T-helper 1 cell treated with Interleukin-12 subunit alpha and Interleukin-12 subunit beta and Interleukin-4 antibody, amounts not matched to agents 30 μg/mL and 1 μg/mL, for 36 hours (primary cell): ENCODE results near the gene TMEM14A.
A peak's percentile ranks its signal among the peaks of the same experiment; 100 is the strongest.

ENCODE experiments used
- H3K27ac Mint-ChIP-seq: one replicate; pipeline ENCODE4 v1.8.0; 2021; ENCODE audit warnings: mild to moderate bottlenecking, mixed read lengths
- H3K27me3 Mint-ChIP-seq: one replicate; pipeline ENCODE4 v1.8.0; 2021; ENCODE audit warnings: low read depth, mixed read lengths
- H3K36me3 Mint-ChIP-seq: one replicate; pipeline ENCODE4 v1.8.0; 2021; ENCODE audit warnings: low read depth, mixed read lengths
- H3K4me1 Mint-ChIP-seq: one replicate; pipeline ENCODE4 v1.8.0; 2021; ENCODE audit warnings: low read depth, mixed read lengths
- H3K4me3 Mint-ChIP-seq: one replicate; pipeline ENCODE4 v1.8.0; 2021; ENCODE audit warnings: mild to moderate bottlenecking, moderate library complexity, mixed read lengths
- H3K9me3 Mint-ChIP-seq: one replicate; pipeline ENCODE4 v1.8.0; 2021; ENCODE audit warnings: mixed read lengths

Gene TMEM14A, protein sequence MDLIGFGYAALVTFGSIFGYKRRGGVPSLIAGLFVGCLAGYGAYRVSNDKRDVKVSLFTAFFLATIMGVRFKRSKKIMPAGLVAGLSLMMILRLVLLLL

DNA sequence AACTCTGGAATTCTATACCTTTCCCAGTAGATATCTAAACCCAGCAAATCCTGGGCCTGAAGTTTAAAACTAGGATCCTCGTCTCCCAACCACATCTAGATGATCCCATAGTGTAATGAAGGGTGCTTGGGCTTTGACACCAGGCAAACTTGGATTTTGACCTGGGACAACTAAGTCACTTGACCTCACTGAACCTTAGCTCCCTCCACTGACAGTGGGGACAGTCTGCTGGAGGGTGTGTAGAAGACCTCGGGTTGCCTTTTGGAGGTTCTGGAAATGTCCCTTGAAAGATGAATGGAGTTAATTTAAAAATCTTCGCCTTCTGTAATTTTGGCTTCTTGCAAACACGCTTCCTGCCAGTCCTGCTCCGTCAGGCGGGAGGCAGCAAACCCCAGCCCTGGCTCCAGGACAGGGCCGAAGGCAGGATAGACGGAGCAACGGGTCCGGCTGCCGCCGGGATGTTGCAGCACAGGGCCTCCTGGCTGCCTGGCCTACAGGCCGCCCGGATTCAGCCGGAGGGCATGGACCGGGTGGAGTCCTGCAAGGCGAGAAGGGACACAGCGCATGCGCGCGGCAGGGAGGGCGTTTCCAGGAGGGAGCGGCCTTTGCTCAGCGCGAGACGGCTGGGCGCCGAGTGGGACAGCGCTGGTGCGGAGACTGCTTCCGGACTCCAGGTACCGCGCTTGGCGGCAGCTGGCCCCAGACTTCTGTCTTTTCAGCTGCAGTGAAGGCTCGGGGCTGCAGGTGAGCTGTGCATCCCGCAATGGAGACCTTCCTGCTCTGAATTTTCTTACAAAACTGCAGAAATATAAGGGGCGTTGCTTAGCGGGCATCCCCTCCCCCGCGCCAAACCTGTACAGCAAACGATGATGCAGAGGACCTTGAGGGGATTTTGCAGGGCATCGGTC is at the start of gene TMEM14A:
TSS of gene TMEM14A (plus strand) at position 612 of the 908 bp plus-strand sequence. CDS start 5,990 bp downstream, outside the sequence.
- H3K27me3 Mint-ChIP-seq, result no peaks in the 10 kb centered on the region
- H3K4me1 Mint-ChIP-seq, result peaks cover 28% of the 10 kb centered on the region
- peak within 1 kb of the TSS; percentile 63 for H3K27ac Mint-ChIP-seq
- H3K36me3 Mint-ChIP-seq, result peaks cover 6% of the 10 kb centered on the region
- peak within 1 kb of the TSS; percentile 93 for H3K4me3 Mint-ChIP-seq
- H3K9me3 Mint-ChIP-seq, result no peaks in the 10 kb centered on the region

DNA sequence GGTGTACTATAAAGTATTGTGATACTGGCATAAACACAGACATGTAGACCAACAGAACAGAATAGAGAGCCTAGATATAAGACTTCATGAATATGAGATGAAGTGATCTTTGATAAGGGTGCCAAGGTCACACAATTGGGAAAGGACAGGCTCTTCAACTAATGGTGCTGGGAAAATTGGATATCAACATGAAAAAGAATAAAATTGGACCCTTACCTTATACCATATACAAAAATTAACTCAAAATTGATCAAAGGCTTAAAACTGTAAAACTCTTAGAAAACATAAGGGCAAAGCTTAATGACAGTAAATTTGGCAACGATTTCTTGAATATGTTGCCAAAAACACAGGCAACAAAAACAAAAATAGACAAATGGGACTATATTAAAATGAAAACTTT is 49.3 kb upstream of the TMEM14A start:
- Mint-ChIP-seq H3K4me3 (no peak overlapping the region), H3K27ac (no peak overlapping the region), H3K4me1 (no peaks in the 10 kb centered on the region), H3K36me3 (no peaks in the 10 kb centered on the region), H3K9me3 (no peaks in the 10 kb centered on the region), H3K27me3 (peaks cover 36% of the 10 kb centered on the region)

DNA sequence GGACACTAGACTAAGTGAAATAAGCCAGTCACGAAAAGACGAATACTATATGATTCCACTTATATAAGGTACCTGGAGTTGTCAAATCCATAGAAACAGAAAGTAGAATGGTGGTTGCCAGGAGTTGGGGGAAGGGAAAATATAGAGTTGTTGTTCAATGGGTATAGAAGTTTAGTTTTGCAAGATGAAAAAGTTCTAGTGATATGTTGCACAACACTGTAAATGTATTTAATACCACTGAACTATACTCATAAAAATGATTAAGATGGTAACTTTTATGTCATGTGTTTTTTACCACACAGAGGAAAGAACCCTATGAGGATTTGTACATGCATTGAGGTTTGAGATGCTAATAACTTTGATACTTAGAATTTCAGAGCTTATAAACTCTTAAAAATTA is 48.1 kb upstream of the TMEM14A start:
- Mint-ChIP-seq H3K27ac (no peak overlapping the region), H3K27me3 (peaks cover 31% of the 10 kb centered on the region), H3K4me1 (no peaks in the 10 kb centered on the region), H3K36me3 (no peaks in the 10 kb centered on the region), H3K9me3 (no peaks in the 10 kb centered on the region), H3K4me3 (no peak overlapping the region)

DNA sequence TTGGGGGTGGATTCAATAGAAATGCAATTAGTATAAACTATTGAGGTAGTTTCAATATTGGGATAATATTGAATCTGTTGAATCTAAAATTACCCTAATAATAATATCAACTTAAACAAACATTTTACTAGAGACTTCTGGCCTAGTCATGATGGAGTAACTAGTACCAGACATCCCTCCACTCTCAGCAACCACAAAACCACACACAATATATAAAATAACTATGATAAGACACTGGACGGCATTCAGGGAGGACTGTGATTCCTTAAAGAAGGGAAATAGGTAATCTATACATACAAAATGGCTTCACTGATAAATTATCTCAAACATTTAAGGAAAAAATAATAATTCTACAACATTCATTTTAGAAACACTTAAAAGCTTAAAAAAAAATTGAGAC is 38.9 kb upstream of the TMEM14A start:
- peaks cover 8% of the 10 kb centered on the region for H3K4me1 Mint-ChIP-seq
- no peaks in the 10 kb centered on the region for H3K36me3 Mint-ChIP-seq
- peaks cover 10% of the 10 kb centered on the region for H3K27me3 Mint-ChIP-seq
- H3K27ac Mint-ChIP-seq, result no peak overlapping the region
- no peak overlapping the region for H3K4me3 Mint-ChIP-seq
- H3K9me3 Mint-ChIP-seq, result no peaks in the 10 kb centered on the region

DNA sequence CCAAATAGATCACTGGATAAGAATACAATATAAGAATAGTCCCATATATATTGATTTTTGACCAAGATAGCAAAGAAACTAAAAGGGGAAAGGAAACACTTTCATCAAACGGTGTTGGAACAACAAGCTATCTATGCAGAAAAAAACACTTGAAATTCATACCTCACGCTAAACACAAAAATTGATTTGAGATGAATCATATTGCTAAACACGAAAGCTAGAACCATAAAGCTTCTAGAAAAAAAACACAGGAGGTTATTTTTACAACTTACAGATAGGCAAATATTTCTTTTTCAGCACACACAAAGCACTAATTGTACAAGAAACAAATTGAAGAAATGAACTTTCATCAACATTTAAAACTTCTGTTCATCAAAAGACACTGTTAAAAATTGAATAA is 36.7 kb upstream of the TMEM14A start:
- Mint-ChIP-seq H3K9me3 (no peaks in the 10 kb centered on the region), H3K4me3 (no peak overlapping the region), H3K36me3 (no peaks in the 10 kb centered on the region), H3K27ac (no peak overlapping the region), H3K4me1 (peaks cover 8% of the 10 kb centered on the region), H3K27me3 (no peaks in the 10 kb centered on the region)

DNA sequence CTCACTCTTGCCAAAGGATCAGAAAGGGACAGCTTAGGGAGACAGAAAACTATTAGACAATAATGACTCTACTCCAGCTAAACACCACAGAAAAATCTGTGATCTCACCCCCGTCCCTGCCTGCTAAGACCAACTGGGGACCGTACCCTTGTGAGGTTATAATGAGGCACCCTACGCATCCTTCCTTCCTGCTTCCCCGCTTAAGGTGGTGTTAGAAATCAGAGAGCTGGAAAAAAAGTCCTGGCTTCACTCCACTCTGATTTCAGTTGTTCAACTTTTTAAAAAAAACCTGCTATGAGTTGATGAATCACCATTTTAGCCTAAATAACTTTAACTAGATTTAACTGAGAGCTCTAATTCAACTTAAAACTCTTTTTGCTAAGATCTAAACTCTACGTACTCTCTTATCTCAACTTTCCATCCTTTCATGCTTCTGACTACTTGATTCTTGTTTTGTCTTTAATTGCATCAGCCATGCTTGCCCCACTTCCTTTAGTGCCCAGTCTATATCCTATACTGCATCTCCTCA is 35.8 kb upstream of the TMEM14A start:
- no peaks in the 10 kb centered on the region for H3K27me3 Mint-ChIP-seq
- peaks cover 8% of the 10 kb centered on the region for H3K4me1 Mint-ChIP-seq
- no peak overlapping the region for H3K27ac Mint-ChIP-seq
- H3K9me3 Mint-ChIP-seq, result no peaks in the 10 kb centered on the region
- no peaks in the 10 kb centered on the region for H3K36me3 Mint-ChIP-seq
- H3K4me3 Mint-ChIP-seq, result no peak overlapping the region

DNA sequence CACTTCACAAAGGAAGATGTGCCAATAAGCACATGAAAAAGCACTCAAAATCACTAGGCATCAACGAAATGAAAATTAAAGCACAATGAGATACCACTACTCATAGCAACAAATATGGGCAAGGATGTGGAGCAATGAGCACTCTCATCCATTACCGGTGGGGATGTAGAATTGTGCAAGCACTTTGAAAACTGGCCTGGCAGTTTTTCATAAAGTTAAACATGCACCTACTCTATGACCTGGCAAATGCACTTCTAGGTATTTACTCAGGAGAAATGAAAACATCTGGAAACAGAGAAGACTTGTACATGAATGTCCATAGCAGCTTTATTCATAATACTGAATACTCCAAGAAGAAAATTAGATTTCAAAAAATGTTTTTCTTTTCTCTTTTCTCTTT is 34.1 kb upstream of the TMEM14A start:
- no peaks in the 10 kb centered on the region for H3K27me3 Mint-ChIP-seq
- no peaks in the 10 kb centered on the region for H3K36me3 Mint-ChIP-seq
- peaks cover 11% of the 10 kb centered on the region for H3K4me1 Mint-ChIP-seq
- H3K9me3 Mint-ChIP-seq, result no peaks in the 10 kb centered on the region
- H3K27ac Mint-ChIP-seq, result no peak overlapping the region
- H3K4me3 Mint-ChIP-seq, result no peak overlapping the region

DNA sequence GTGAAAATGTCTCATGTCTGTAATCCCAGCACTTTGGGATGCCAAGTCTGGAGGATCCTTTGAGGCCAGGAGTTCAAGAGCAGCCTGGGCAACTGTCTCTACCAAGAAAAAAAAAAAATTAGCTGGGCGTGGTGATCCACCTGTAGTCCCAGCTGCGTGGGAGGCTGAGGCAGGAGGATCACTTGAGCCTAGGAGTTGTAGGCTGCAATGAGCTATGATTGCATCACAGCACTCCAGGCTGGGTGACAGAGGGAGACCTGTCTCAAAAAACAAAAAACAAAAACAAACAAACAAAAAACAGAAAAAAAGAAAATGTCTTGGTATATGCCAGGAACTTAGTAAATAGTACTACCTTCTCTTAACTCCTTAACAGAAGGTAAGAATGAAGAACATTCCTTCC is 31.4 kb upstream of the TMEM14A start:
- Mint-ChIP-seq H3K4me3 (no peak overlapping the region), H3K4me1 (peaks cover 8% of the 10 kb centered on the region), H3K36me3 (no peaks in the 10 kb centered on the region), H3K9me3 (no peaks in the 10 kb centered on the region), H3K27ac (no peak overlapping the region), H3K27me3 (peaks cover 6% of the 10 kb centered on the region)

DNA sequence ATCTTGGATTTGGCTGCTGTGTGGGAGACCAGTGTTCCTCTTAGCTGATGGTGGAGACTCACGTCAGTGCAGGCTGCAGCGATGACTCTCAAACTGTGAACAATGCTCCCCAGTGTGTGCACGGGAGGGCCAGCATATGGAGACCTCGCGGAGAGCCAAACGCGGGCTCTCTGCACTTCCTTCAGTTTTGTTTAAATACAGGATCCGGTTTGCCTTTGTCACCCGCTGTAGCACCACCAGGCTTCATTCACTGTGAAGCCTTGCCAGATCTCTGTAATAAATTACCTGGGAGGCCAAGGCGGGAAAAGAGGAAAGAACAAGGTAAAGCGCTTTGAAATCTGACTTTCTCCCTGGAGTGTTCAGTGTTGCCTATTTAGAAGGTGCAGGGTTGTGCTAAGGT is 30.7 kb upstream of the TMEM14A start:
- peaks cover 5% of the 10 kb centered on the region for H3K4me1 Mint-ChIP-seq
- no peak overlapping the region for H3K27ac Mint-ChIP-seq
- no peak overlapping the region for H3K4me3 Mint-ChIP-seq
- peaks cover 8% of the 10 kb centered on the region for H3K27me3 Mint-ChIP-seq
- H3K9me3 Mint-ChIP-seq, result no peaks in the 10 kb centered on the region
- no peaks in the 10 kb centered on the region for H3K36me3 Mint-ChIP-seq

DNA sequence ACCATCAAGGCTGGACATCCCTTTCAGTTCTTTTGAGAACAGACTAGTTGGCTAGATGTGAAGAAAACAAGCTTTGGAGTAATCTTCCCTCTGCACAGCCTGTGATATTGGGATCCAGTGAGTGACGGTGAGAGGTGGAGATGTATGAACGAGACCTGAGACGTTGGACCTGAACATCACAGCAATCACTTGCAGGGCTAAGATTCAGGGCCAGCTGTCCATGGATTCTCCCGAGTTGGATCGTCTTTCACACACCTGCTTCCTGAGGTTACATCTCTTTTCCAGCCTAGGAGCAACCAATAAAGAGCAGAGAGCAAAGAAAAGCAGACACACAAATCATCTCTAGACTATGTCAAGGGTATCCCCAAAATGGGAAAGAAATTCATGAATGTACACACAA is 30.0 kb upstream of the TMEM14A start:
- H3K9me3 Mint-ChIP-seq, result no peaks in the 10 kb centered on the region
- no peak overlapping the region for H3K4me3 Mint-ChIP-seq
- H3K36me3 Mint-ChIP-seq, result no peaks in the 10 kb centered on the region
- H3K27ac Mint-ChIP-seq, result no peak overlapping the region
- peaks cover 2% of the 10 kb centered on the region for H3K4me1 Mint-ChIP-seq
- peaks cover 11% of the 10 kb centered on the region for H3K27me3 Mint-ChIP-seq

DNA sequence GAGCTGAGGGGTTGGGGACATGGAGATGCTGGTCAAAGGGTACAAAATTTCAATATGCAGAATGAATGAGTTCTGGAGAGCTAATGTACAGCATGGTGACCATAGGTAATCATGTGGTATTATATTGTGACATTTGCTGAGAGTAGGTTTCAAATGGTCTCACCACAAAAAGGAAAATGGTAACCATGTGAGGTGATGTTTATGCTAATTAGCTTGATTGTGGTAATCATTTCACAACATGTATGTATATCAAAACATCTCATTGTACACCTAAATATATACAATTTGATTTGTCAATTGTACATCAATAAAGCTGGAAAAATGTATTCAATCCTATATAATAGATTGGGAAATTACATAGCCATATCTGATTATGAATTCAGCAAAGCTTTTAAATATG is 29.5 kb upstream of the TMEM14A start:
- Mint-ChIP-seq H3K27ac (no peak overlapping the region), H3K27me3 (peaks cover 11% of the 10 kb centered on the region), H3K36me3 (no peaks in the 10 kb centered on the region), H3K9me3 (no peaks in the 10 kb centered on the region), H3K4me1 (peaks cover 2% of the 10 kb centered on the region), H3K4me3 (no peak overlapping the region)

DNA sequence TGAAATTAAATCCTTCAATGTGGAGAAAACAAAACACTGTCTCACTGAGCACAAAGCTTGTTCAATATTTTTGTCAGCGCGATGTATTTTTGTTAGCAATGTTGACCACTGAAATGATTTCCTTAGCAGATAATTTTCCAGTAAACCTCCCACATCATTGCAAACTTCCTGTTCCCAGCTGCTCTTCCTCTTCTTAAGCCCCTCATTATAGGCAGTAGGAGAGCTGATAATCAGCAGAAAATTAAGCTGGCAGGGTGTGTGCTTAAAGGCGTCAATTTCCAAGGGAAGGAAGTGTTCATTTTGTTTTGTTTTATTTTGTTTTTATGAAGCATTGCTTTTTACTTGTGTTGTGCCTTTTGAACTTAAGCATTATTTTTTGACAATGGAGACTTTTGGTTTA is 29.1 kb upstream of the TMEM14A start:
- H3K4me3 Mint-ChIP-seq, result no peak overlapping the region
- H3K9me3 Mint-ChIP-seq, result no peaks in the 10 kb centered on the region
- peaks cover 11% of the 10 kb centered on the region for H3K27me3 Mint-ChIP-seq
- no peak overlapping the region for H3K27ac Mint-ChIP-seq
- peaks cover 2% of the 10 kb centered on the region for H3K4me1 Mint-ChIP-seq
- H3K36me3 Mint-ChIP-seq, result no peaks in the 10 kb centered on the region

DNA sequence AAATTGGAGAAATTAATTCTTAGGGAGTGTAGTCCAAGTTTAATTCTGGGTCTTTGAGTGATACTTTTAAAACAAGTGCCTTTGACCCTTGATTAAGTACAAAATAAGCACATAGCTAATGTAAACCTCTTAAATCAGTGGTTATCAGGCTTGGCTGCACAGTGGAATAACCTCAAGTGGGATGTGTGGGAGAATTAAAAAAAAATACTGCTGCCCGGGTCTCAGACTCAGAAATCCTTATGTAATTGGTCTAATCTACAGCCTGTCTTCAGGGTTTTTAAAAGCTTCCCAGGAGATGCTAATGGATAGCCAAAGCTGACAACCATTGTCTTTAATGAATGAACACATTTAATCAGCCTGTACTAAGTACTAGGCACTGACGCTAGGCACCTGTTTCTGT is 28.5 kb upstream of the TMEM14A start:
- Mint-ChIP-seq H3K27me3 (peaks cover 11% of the 10 kb centered on the region), H3K36me3 (no peaks in the 10 kb centered on the region), H3K4me1 (peaks cover 2% of the 10 kb centered on the region), H3K27ac (no peak overlapping the region), H3K4me3 (no peak overlapping the region), H3K9me3 (no peaks in the 10 kb centered on the region)

DNA sequence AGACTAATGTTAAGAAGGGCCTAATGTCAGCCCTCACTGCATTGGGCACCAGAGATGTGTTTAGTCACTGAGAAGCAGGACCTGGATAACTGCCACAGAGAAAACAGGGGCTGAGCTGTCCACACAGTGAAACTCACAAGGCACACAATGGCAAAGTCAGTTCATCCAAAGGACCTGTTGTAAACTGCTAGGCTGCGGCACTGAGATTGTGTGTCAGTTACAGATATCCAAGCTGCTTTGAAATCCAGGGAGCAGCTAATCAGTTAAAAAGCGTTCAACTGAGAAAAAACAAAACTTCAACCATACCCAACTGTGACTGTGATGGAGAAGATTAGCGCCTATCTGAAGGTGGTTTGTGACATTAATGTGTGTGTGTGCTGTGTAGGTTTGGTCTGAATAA is 27.8 kb upstream of the TMEM14A start:
- peaks cover 12% of the 10 kb centered on the region for H3K27me3 Mint-ChIP-seq
- no peak overlapping the region for H3K4me3 Mint-ChIP-seq
- no peak overlapping the region for H3K27ac Mint-ChIP-seq
- peaks cover 2% of the 10 kb centered on the region for H3K4me1 Mint-ChIP-seq
- H3K9me3 Mint-ChIP-seq, result no peaks in the 10 kb centered on the region
- H3K36me3 Mint-ChIP-seq, result no peaks in the 10 kb centered on the region

DNA sequence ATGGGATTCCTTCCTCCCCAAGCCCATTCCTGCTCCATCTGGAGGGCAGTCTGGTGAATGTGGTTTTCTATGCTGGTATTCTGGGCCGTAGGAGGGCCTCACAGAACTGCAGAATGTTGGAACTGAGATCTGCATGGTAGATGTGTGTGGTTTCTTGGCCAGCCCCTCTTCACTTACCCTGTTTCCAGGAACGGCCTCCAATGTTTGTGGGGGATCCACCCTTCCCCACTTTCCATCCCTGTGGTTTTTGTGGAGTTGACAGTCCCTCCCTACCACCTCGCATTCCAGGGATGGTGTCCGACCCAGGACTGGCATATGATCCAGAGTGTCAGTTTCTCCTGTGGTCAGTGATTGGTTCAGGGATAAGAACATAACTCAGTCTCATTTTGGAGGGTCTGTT is 26.7 kb upstream of the TMEM14A start:
- H3K36me3 Mint-ChIP-seq, result no peaks in the 10 kb centered on the region
- H3K4me3 Mint-ChIP-seq, result no peak overlapping the region
- H3K4me1 Mint-ChIP-seq, result peaks cover 2% of the 10 kb centered on the region
- no peak overlapping the region for H3K27ac Mint-ChIP-seq
- peaks cover 20% of the 10 kb centered on the region for H3K27me3 Mint-ChIP-seq
- no peaks in the 10 kb centered on the region for H3K9me3 Mint-ChIP-seq
